ENCODE results near the gene CKM.

DNA sequence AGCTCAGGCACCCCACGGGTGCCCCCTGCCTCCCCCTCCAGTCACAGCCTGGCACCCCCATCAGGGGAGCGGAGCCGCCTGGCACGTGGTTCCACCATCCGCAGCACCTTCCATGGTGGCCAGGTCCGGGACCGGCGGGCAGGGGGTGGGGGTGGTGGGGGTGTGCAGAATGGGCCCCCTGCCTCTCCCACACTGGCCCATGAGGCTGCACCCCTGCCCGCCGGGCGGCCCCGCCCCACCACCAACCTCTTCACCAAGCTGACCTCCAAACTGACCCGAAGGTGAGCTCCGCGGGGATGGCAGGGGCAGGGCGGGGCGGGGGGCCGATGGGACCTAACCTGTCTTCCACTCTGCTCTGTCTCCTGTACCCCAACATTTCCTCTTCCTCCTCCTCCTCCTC is 25.0 kb downstream of the CKM start:
- TF ChIP-seq FOS (IDR thresholded peaks at IDR 0.05; ENCODE audit: low read depth, low read length) (no peak), POLR2A (IDR thresholded peaks at IDR 0.05; ENCODE audit: low read depth, low read length) (no peak), MAZ (IDR thresholded peaks at IDR 0.05; ENCODE audit: borderline replicate concordance, low read depth, low read length) (no peak), CEBPB (IDR thresholded peaks at IDR 0.05; ENCODE audit: low read depth, low read length) (no peak), RCOR1 (IDR thresholded peaks at IDR 0.05; ENCODE audit: insufficient replicate concordance, low read length) (no peak), SMC3 (IDR thresholded peaks at IDR 0.05; ENCODE audit: low read depth, low read length) (no peak), RAD21 (IDR thresholded peaks at IDR 0.05; ENCODE audit: low read length) (no peak), MAFK (IDR thresholded peaks at IDR 0.05; ENCODE audit: low read depth, low read length) (no peak)
- TF ChIP-seq, protein P1, sequence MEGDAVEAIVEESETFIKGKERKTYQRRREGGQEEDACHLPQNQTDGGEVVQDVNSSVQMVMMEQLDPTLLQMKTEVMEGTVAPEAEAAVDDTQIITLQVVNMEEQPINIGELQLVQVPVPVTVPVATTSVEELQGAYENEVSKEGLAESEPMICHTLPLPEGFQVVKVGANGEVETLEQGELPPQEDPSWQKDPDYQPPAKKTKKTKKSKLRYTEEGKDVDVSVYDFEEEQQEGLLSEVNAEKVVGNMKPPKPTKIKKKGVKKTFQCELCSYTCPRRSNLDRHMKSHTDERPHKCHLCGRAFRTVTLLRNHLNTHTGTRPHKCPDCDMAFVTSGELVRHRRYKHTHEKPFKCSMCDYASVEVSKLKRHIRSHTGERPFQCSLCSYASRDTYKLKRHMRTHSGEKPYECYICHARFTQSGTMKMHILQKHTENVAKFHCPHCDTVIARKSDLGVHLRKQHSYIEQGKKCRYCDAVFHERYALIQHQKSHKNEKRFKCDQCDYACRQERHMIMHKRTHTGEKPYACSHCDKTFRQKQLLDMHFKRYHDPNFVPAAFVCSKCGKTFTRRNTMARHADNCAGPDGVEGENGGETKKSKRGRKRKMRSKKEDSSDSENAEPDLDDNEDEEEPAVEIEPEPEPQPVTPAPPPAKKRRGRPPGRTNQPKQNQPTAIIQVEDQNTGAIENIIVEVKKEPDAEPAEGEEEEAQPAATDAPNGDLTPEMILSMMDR (conservative IDR thresholded peaks at IDR 0.05; ENCODE audit: low read depth, low read length): no peak
- TF ChIP-seq, protein P2, sequence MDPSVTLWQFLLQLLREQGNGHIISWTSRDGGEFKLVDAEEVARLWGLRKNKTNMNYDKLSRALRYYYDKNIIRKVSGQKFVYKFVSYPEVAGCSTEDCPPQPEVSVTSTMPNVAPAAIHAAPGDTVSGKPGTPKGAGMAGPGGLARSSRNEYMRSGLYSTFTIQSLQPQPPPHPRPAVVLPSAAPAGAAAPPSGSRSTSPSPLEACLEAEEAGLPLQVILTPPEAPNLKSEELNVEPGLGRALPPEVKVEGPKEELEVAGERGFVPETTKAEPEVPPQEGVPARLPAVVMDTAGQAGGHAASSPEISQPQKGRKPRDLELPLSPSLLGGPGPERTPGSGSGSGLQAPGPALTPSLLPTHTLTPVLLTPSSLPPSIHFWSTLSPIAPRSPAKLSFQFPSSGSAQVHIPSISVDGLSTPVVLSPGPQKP (IDR thresholded peaks at IDR 0.05; ENCODE audit: borderline replicate concordance, low read depth, low read length): no peak

Measured in IMR-90 (cell line).